K562 (cell line): ENCODE results near the gene TNFAIP3. TPM values are rescaled to one million over a fixed set of nuclear protein-coding genes. Genes with fewer than 3 reads are reported as not detected.
A peak's percentile ranks its signal among the peaks of the same experiment; 100 is the strongest.

Experiments used
- ATF7 ChIP-seq: fragments of 450-650 bp; IDR thresholded peaks from 2 replicates; pipeline ENCODE4 v1.7.1; 2014; ENCODE audit warnings: mild to moderate bottlenecking, moderate library complexity
- BRCA1 ChIP-seq, 2 experiments: fragments of 450-650 bp in 1 of 2; sonication (generic) in 1 of 2; formaldehyde crosslinking in 1 of 2; IDR thresholded peaks; 2 replicates each; pipeline versions ENCODE4 v1.5.0 to v1.6.1; 2017 to 2020; ENCODE audit warnings: mild to moderate bottlenecking in 1 of 2, missing genetic modification reagents in 1 of 2
- CBFB ChIP-seq: sonication (generic); formaldehyde crosslinking; IDR thresholded peaks from 2 replicates; pipeline ENCODE4 v1.4.0; 2020; ENCODE audit warnings: mild to moderate bottlenecking, missing genetic modification reagents
- CREM ChIP-seq: IDR thresholded peaks from 2 replicates; pipeline ENCODE4 v1.6.1; 2014; ENCODE audit warnings: antibody characterized with exemption, low read depth
- DNMT1 ChIP-seq: fragments of 450-650 bp; IDR thresholded peaks from 2 replicates; pipeline ENCODE4 v1.6.1; 2016; ENCODE audit warnings: antibody characterized with exemption, mild to moderate bottlenecking
- GABPB2 ChIP-seq: fragments of 250-450 bp; sonication (Bioruptor Pico); conservative IDR thresholded peaks from 2 replicates; pipeline ENCODE4 v1.5.1; 2021; ENCODE audit warnings: mild to moderate bottlenecking
- HCFC1 ChIP-seq: IDR thresholded peaks from 2 replicates; pipeline ENCODE4 v1.6.1; 2012; ENCODE audit warnings: low read depth, low read length, improper control_type of control experiment
- HSF4 ChIP-seq: fragments of 250-450 bp; sonication (Bioruptor Pico); IDR thresholded peaks from 2 replicates; pipeline ENCODE4 v2.1.2; 2022; ENCODE audit warnings: mild to moderate bottlenecking, moderate library complexity, borderline replicate concordance
- KDM1A ChIP-seq, 2 experiments: fragments of 450-650 bp; IDR thresholded peaks; 2 replicates each; pipeline ENCODE4 v1.6.1; 2016; ENCODE audit warnings: mild to moderate bottlenecking in 2 of 2
- MEF2A ChIP-seq: IDR thresholded peaks from 2 replicates; pipeline ENCODE4 v1.6.1; 2011; ENCODE audit warnings: low read depth, mild to moderate bottlenecking, low read length, moderate library complexity; ENCODE audit not compliant: control insufficient read depth
- PRDM10 ChIP-seq: fragments of 450-650 bp; IDR thresholded peaks from 2 replicates; pipeline ENCODE4 v1.6.1; 2018; ENCODE audit not compliant: partially characterized antibody
- SAFB2 ChIP-seq: fragments of 200-400 bp; formaldehyde crosslinking; IDR thresholded peaks from 2 replicates; pipeline ENCODE4 v1.6.1; 2018; ENCODE audit warnings: borderline replicate concordance, low read length, low read depth, moderate library complexity; ENCODE audit not compliant: severe bottlenecking
- SETDB1 ChIP-seq: IDR thresholded peaks from one replicate; pipeline ENCODE4 v1.6.1; 2012; ENCODE audit warnings: low read length, control low read depth, inconsistent platforms
- SMARCA4 ChIP-seq: fragments of 450-650 bp; IDR thresholded peaks from 2 replicates; pipeline ENCODE4 v1.6.1; 2016
- TGIF2 ChIP-seq: sonication (generic); formaldehyde crosslinking; IDR thresholded peaks from 2 replicates; pipeline ENCODE4 v1.8.1; 2022; ENCODE audit warnings: mild to moderate bottlenecking, missing genetic modification reagents, moderate library complexity
- ZNF583 ChIP-seq: fragments of 250-450 bp; sonication (Bioruptor Pico); IDR thresholded peaks from 2 replicates; pipeline ENCODE4 v1.4.0; 2020
- ZNF699 ChIP-seq: fragments of 250-450 bp; sonication (Bioruptor Pico); IDR thresholded peaks from 2 replicates; pipeline ENCODE4 v1.8.0; 2021; ENCODE audit warnings: mild to moderate bottlenecking, moderate library complexity; ENCODE audit not compliant: insufficient replicate concordance
- ZZZ3 ChIP-seq: fragments of 450-650 bp; IDR thresholded peaks from 2 replicates; pipeline ENCODE4 v1.6.1; 2016; ENCODE audit warnings: antibody characterized with exemption, mild to moderate bottlenecking, moderate library complexity
- polyA plus RNA-seq, 8 experiments: library from polyadenylated mRNA; depleted of rRNA in 4 of 8; stranded (reverse) in 5 of 8; unstranded in 3 of 8; fragments of >200 nt; fragmentation: Nextera tagmentation in 2 of 8; fragmentation: Illumina TruSeq in 1 of 8; extraction: Ambion mirVana in 2 of 8; extraction: Trizol in 1 of 8; gene quantifications; 2 replicates each; pipeline versions ENCODE4 v1.2.1 to v1.2.3, GENCODE V29; 2011 to 2014; ENCODE audit warnings: inconsistent platforms in 1 of 8, missing spikeins in 1 of 8
- total RNA-seq, 7 experiments: library from RNA; depleted of rRNA in 6 of 7; stranded (reverse); fragments of >200 nt in 6 of 7; fragmentation: Illumina TruSeq in 2 of 7; extraction: Trizol in 2 of 7; gene quantifications; 2 replicates each; pipeline versions ENCODE4 v1.2.1 to v1.2.3, GENCODE V29; 2011 to 2021; ENCODE audit warnings: low replicate concordance in 1 of 7
- TF ChIP-seq, protein P1 (sequence below): sonication (generic); formaldehyde crosslinking; IDR thresholded peaks from 2 replicates; pipeline ENCODE4 v1.8.0; 2022; ENCODE audit warnings: mild to moderate bottlenecking, missing genetic modification reagents
- TF ChIP-seq, protein P2 (sequence below): IDR thresholded peaks from 2 replicates; pipeline ENCODE4 v1.6.1; 2012; ENCODE audit warnings: low read depth, low read length, improper control_type of control experiment, borderline replicate concordance

TNFAIP3 gene
- total and polyA plus RNA-seq, 9 of the 15 experiments (the other 6 are each of a cell fraction or from before 2014, with no cell fraction given) = 0.79 to 17.0 (median 6.4) TPM

GRCh38 chr6:137903274-137903932, 36.3 kb downstream of the TNFAIP3 start (continued):
- TF ChIP-seq PRDM10 (no peak), KDM1A (IDR thresholded peaks at IDR 0.05) (no peak), HSF4 (CRISPR knock-in tag) (no peak), CREM (peak; percentile 50), GABPB2 (CRISPR knock-in tag) (no peak), SAFB2 (no peak), TGIF2 (CRISPR knock-in tag) (no peak), ATF7 (no peak), MEF2A (no peak), CBFB (no peak), ZNF583 (CRISPR knock-in tag) (peak; percentile 52; the same call in 1 of the 2 replicates), BRCA1 (IDR thresholded peaks at IDR 0.05) (no peak), BRCA1 (CRISPR knock-in tag; IDR thresholded peaks at IDR 0.05) (no peak), SETDB1 (no peak), HCFC1 (no peak), SMARCA4 (peak; percentile 64; the same call in 1 of the 2 replicates), ZZZ3 (no peak), DNMT1 (no peak), ZNF699 (no peak)
- TF ChIP-seq, protein P1, sequence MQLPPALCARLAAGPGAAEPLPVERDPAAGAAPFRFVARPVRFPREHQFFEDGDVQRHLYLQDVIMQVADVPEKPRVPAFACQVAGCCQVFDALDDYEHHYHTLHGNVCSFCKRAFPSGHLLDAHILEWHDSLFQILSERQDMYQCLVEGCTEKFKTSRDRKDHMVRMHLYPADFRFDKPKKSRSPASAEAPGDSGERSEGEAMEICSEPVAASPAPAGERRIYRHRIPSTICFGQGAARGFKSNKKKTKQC = no peak
- TF ChIP-seq, protein P2, sequence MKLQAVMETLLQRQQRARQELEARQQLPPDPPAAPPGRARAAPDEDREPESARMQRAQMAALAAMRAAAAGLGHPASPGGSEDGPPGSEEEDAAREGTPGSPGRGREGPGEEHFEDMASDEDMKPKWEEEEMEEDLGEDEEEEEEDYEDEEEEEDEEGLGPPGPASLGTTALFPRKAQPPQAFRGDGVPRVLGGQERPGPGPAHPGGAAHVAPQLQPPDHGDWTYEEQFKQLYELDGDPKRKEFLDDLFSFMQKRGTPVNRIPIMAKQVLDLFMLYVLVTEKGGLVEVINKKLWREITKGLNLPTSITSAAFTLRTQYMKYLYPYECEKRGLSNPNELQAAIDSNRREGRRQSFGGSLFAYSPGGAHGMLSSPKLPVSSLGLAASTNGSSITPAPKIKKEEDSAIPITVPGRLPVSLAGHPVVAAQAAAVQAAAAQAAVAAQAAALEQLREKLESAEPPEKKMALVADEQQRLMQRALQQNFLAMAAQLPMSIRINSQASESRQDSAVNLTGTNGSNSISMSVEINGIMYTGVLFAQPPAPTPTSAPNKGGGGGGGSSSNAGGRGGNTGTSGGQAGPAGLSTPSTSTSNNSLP = no peak
